ENCODE data around the gene DAPK2. TPM values are rescaled to one million over a fixed set of nuclear protein-coding genes. Genes with fewer than 3 reads are reported as not detected.

DAPK2 gene
- total RNA-seq, 1 donor from 2014 or later, result 23.0 TPM

DNA sequence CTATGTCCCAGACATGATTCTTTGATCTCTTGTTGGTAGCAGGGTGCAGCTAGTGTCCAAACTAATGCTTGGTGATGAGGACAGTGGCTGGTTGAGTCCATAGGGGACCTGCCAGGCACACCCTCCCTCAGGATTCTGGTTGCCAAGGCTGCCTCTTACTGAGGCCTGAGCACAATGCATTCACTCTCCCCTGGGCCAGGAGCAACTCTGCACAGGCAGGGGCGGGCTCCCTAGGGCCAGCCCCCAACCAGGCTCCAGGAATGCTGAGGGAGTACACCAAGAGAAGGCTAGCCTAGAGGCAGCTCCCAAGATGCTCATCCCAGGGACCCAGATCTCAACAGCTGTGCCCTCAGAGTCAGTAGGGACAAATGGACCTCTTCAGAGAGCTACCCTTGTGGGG, 166.3 kb downstream of the DAPK2 start:
- intact Hi-C loops (cut with micrococcal nuclease), result no loop called here

DNA sequence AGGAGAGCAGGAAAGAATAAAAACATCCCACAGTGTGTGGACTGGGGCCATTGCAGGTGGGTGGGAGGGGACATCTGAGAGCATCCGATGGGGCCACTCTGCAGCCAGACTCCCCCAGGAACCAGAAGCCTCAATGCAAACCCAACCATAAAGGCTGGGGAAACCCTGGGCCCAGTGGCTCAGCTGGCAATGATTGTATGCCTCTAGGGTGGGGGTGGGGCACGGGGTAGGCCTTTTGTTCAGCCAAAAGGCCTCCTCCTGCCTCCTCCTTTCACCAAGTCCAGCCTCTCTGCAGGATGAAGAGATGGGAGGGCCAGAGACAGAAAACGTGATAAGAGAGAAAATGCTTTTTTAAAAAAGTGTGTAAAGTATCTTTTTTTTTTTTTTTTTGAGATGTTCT, 167.1 kb downstream of the DAPK2 start:
- intact Hi-C loops (cut with micrococcal nuclease), result no loop called here

DNA sequence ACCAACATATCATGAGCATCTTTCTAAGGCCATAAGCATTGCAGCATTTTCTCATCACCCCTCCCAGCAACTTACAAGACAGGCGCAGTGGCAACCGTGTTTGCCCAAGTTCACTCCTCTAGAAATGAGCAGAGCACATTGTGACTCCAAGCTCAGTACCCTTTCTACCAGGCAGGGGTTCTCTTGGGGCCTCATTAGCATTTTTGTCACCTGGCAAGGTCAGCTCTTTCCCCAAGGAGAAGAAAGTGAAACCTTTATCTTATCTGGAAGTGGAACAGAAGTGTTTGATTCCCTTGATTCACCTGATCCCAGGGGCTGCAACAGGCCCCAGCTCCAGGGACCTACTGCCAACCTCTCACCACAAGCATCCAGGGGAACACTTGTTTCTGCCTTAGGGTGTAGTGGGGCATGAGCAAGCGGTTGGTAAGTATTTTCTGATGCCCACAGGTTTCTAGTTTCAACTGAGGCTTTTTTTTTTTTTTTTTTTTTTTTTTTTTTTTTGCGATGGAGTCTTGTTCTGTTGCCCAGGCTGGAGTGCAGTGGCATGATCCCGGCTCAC, 168.5 kb downstream of the DAPK2 start:
- intact Hi-C loops (cut with micrococcal nuclease), result no loop called here

DNA sequence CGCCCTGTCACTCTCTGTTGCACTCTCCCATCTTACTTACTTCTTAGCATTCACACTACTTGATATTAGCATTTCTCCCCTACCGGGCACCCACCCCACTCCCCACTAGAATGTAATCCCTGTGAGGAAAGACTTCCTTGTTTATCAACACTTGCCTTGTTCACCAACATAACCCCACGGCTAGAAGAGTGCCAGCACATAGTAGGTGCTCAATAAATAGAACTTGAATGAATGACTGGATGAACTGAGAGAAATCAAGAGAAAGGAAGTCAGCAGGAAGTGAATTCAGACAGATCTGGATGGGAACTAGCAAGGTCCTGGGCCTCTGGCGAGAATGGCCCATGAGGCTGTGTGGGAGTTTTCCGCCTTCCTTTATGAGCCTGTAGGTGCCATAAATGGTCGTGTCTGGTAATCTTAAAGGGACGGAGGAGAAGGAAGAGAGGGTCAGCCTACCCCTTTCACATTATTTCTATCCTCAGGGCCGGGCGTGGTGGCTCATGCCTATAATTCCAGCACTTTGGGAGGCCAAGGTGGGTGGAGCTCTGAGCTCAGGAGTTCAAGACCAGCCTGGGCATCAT, 170.1 kb downstream of the DAPK2 start:
- intact Hi-C loops (cut with micrococcal nuclease), result no loop called here

DNA sequence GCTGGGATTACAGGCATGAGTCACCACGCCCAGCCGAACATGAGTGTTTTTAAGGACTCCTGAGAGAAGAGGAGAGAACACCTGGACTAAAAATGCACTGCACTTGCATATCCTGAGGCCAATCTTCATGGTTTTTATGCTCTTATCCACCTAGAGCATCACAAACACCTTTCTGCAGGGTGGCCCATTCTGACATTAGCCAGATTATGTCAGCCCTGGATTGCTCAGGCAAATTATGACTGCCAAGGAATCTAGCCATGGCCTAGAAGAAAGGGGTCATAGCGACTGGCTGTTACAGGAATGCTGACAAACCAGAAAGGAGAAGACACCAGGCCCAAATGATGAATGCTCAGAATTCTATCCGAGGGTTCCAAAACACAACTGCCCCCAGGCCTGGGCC, 171.7 kb downstream of the DAPK2 start:
- intact Hi-C loops (cut with micrococcal nuclease), result no loop called here

DNA sequence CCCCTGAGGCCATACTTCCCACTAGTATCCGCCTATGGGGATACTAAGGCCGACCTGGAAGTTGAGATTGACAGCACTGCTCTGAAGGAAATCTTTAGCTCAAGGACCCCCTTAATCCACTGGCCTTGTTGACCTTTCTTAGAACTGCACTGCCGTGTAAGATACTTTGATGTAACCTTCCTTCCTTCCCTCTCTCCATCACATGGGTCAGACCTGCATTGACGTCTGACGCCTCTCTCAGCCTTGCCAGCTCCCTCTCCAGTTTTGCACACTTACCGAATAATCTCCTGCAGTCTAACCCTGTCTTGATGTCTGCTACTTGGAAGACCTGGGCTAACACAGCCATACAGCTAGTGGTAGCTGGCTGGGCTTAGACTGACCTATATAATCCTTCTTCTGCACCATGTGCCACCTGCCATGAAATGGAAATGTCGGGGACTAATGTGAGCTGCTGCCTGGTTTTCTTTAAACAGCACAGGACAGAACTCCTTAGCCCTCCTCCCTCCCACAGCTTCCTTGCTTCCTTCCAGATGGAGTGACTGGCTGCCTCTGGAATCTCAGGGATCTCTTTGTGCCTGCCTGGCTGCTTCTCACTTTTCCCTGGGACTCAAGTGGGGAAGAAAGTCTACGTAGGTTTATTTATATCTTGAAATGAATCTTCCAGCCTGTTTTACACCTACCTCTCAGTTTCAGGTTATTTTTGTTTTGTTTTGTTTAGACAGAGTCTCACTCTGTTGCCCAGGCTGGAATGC, 173.3 kb downstream of the DAPK2 start:
- intact Hi-C loops (cut with micrococcal nuclease), result no loop called here

DNA sequence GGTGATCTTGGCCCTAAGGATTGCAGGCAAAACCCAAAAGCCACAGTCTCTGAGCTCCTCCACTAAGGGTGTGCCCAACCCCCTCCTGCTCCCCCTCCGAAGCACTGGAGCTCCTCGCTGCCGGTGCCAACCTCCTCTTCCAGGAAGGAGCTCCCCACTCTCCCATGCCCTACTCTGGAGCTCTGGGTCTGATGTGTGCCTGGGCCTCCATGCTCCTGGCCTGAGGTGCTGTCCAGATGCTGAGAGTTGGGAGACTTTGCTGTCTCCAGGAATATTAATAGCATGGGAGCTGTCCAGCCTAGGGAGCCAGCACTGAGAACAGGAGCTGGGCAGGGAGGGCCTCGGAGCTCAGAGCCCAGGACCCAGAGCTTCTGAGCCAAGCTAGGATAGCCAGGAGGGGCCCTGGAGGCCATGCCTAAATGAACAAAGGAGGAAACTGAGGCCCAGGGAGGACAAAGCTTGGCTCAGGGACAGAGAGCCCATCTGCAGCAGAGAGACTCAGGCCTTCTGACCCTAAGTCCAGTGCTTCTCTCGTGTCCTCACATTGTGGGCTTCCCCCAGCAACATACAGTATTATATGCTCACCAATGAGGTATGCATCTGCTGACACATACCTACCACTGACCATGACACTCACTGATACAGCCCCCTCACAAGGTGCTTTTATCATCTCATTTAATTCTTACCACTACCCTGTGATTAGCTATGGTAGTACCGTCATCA, 175.6 kb downstream of the DAPK2 start:
- intact Hi-C loops (cut with micrococcal nuclease), result no loop called here

DNA sequence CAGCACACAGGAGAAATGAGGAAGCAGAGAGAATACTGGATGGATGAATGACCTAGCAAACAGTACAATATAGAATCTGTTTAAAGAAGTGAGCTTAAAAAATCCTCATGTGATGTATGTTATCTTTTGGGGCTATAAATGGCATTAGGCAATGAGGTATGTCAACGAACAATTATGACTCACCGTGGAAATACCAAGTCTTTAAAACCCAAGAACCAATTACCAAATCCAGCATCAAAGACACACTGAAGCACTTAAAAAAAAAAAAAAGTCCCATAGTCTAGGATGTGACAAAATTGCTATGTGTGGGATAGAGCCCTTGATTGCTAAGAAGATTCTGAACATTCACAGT, 176.3 kb downstream of the DAPK2 start:
- intact Hi-C loops (cut with micrococcal nuclease), result no loop called here

DNA sequence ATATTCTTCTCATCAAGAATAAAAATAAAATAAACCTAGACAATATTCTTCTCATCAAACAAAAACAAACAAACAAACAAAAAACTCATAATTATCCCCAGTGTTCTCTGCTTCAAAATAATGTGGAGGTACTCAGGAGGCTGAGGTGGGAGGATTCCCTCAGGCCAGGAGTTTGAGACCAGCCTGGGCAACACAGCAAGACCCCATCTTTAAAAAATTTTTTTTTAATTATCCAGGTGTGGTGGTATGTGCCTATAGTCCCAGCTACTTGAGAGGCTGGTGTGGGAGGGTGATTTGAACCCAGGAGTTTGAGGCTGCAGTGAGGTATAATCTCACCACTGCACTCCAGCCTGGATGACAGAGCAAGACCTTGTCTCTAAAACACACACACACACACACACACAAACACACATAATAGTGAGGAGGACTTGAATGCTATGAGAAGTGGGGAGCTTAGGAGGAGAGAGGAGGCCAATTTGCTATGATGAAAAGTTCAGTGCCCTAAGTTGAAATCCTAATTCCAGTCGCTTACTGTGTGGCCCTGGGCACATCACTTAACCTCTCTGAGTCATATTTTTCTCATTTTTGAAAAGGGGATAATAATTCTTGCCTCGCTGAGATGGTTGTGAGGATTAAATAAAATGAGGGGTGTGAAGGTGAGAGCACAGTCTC, 176.8 kb downstream of the DAPK2 start:
- intact Hi-C loops (cut with micrococcal nuclease), result no loop called here

DNA sequence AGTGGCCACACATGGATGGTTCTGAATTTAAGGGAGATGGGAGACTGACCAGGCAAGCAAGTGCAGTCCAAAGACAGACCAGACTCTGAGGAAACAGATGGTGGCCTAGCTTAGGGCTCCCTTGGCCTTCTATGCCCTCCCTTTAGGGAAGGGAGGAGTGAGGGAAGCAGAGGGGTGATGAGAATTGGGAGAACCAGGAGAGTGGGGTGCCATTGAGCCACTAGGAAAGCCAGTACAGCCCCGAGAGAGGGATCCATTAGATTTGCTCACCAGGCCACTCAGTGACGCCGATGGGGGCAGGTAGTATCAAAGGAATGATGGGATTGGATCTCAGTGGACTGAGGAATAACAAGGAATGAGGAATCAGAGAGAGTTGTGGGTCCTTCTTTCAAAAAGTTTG, 182.1 kb downstream of the DAPK2 start:
- intact Hi-C loops (cut with micrococcal nuclease), result no loop called here

DNA sequence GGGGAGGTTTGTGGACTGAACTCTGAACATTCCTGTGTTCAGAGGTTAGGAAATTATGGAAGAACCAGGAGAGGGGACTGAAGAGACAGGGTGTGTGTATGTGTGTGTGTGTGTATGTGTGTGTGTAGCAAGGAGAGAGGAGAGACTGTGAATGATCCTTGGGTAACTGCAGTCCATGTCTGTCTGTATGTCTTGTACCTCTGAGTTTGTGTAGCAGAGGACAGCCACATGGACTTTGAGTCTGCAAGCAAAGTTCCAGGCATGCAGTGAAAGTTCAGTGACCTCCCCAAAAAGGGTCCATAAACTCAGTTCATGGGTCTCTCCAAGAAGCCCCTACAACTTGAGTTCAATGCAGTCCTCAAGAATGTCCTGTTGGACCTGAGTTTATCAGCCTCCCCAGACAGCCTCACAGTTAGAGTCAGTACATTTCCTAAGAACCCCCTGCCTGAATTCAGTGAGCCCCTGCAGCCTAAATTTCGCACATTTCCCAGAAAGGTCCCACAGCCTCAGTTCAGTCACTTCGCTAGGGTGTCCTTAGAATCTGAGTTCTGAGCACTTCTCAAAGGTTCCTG, 184.3 kb downstream of the DAPK2 start:
- intact Hi-C loops (cut with micrococcal nuclease), result loop anchor here (2.0 kb wide), 1 partner anchor 19 kb away; no protein-coding TSS in a partner anchor

DNA sequence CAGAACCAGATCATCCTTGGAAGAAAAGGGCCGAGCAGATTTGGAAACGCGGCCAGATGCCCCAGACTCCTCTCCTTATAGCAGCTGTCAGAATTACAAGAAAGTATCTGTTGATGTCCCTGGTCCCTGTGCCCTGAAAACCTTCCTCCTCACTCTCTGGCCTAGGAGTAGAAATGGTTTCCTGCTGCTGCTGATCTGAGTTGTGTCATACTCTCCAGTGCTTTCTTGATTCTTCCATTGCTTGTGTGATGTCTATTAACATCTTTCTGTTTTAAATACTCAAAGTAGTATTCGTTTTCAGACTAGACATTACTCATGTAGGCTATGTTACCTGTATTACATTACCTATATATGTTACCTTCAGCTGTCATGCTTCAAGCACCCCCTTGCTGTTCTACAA, 185.7 kb downstream of the DAPK2 start:
- intact Hi-C loops (cut with micrococcal nuclease), result loop anchor here (1.0 to 2.0 kb wide), 2 partner anchors 18 to 26 kb away; no protein-coding TSS in a partner anchor

DNA sequence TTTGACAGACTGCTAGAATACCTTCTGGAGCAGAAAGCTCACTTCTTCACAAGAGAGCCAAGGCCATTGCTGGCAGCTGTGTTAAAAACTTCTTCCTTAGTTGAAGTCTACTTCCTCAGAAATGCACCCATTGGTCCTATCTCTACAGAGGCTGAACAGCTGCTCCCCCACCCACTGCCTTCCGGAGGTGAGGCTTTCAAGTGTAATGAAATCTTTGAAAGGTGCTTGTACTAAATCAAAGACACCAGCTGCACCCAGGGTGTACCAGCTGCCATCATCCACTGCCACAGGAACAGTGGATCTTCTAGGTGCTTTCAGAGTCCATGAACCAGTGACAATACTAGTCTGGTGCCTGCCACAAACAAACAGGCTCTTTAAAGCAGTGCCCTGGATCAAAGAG, 186.1 kb downstream of the DAPK2 start:
- intact Hi-C loops (cut with micrococcal nuclease), result loop anchor here (1.0 to 2.0 kb wide), 2 partner anchors 17 to 26 kb away; no protein-coding TSS in a partner anchor

DNA sequence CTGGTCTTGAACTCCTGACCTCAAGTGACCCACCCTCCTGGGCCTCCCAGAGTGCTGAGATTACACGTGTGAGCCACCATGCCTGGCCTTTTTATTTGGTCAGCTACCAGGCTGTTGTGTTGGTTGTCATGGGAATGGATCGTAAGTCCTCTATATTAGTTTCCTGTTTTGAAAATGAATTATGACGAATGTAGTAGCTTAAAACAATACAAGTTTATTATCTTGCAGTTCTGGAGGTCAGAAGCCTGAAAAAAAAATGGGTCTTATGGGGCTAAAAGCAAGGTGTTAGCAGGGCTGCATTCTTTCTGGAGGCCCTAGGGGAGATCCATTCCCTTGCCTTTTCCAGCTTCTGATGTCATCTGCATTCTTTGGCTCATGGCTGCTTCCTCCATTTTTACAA, 187.4 kb downstream of the DAPK2 start:
- intact Hi-C loops (cut with micrococcal nuclease), result no loop called here

DNA sequence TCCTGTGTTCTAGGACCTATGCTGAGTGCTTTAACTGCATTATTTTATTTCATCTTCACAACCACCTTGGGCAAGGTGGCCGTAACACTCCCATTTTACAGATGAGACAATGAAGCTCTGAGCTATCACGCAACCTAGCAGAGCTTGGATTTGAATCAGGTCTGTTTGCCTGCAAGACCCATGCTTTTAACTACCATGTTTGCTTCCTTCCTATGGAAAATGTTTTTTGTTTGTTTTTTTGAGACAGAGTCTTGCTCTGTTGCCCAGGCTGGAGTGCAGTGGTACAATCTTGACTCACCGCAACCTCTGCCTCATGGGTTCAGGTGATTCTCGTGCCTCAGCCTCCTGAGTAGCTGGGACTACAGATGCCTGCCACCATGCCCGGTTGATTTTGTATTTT, 187.8 kb downstream of the DAPK2 start:
- intact Hi-C loops (cut with micrococcal nuclease), result no loop called here

DNA sequence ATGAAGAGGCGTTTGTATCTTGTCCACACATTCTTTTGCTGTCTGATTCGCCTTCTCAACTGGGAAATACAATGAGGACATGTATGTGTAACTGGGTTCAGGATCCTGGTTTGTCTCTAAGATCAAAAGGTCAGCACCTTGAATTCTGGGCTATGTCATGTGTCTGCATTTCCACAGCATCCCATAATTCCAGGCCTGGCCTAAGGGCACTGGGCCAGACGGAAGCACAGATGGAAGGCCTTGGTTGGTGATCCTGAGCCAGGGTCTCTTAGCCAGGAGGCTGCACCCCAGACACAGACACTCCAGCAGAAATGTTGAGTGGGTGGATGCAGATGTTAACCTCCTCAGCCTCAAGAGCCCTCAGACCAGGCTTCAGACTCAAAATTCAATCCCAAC, 188.8 kb downstream of the DAPK2 start:
- intact Hi-C loops (cut with micrococcal nuclease), result no loop called here

Other genes starting within 250 kb of the DAPK2 start
- gene HERC1, start 212.5 kb downstream of the DAPK2 start, total RNA-seq, result 121 and 127 TPM in 2 replicates
- 58.7 and 64.2 TPM in 2 replicates for gene CIAO2A, start 47.4 kb upstream of the DAPK2 start, total RNA-seq
- 142 and 146 TPM in 2 replicates for gene SNX1, start 49.5 kb upstream of the DAPK2 start, total RNA-seq
- gene SNX22, start 105.2 kb upstream of the DAPK2 start, total RNA-seq, result 0.37 and 0.51 TPM in 2 replicates
- 541 and 558 TPM in 2 replicates for gene PPIB, start 116.5 kb upstream of the DAPK2 start, total RNA-seq

All from T-helper 1 cell treated with Interleukin-12 subunit alpha and Interleukin-12 subunit beta and Interleukin-4 antibody, amounts not matched to agents 30 ng/mL and 1 ng/mL, for 36 hours (primary cell).